ENCODE results near the gene CTNNA3.

Gene CTNNA3

DNA sequence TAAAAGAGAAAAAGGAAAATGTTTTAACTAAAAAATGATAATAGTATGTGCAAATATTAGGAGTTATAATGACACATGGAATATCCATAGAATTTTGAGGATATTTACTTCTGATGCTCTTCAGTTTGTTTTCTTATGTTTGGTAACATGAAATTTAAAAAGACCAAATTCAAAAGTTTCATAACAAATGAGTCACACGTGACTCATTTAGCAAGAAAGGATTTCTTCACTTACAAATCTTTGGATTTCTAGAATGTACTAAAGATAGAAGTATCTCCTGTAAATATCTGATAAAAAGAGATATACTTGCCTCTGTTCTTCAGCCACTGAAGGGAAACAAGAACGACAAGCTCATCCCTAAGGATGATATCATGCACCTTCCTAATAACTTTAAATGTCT, 1544.6 kb downstream of the CTNNA3 start:
- Histone ChIP-seq H3K4me3 (ENCODE audit: low read depth, low read length) (no peak overlapping the region), H3K36me3 (ENCODE audit: control insufficient read depth, insufficient read depth, low read length) (no peaks in the 10 kb centered on the region), H3K27me3 (ENCODE audit: control insufficient read depth, insufficient read depth, low read length) (no peaks in the 10 kb centered on the region), H3K4me1 (ENCODE audit: control insufficient read depth, insufficient read depth, low read length) (no peaks in the 10 kb centered on the region), H3K9ac (ENCODE audit: low read length) (no peak overlapping the region), H3K9me3 (ENCODE audit: control insufficient read depth, insufficient read depth, low read depth, low read length) (no peaks in the 10 kb centered on the region), H3K27ac (ENCODE audit: low read depth, low read length) (no peak overlapping the region)

- Histone ChIP-seq H3K9ac (ENCODE audit: low read length) (no peak overlapping the region), H3K27ac (ENCODE audit: low read depth, low read length) (no peak overlapping the region), H3K4me3 (ENCODE audit: low read depth, low read length) (no peak overlapping the region), H3K4me1 (ENCODE audit: control insufficient read depth, insufficient read depth, low read length) (no peaks in the 10 kb centered on the region), H3K9me3 (ENCODE audit: control insufficient read depth, insufficient read depth, low read depth, low read length) (no peaks in the 10 kb centered on the region), H3K36me3 (ENCODE audit: control insufficient read depth, insufficient read depth, low read length) (no peaks in the 10 kb centered on the region), H3K27me3 (ENCODE audit: control insufficient read depth, insufficient read depth, low read length) (no peaks in the 10 kb centered on the region)
These were observed 1547.7 kb downstream of the CTNNA3 start for GRCh38 chr10:66148312-66148711.

- Histone ChIP-seq H3K4me1 (ENCODE audit: control insufficient read depth, insufficient read depth, low read length) (no peaks in the 10 kb centered on the region), H3K9me3 (ENCODE audit: control insufficient read depth, insufficient read depth, low read depth, low read length) (no peaks in the 10 kb centered on the region), H3K9ac (ENCODE audit: low read length) (no peak overlapping the region), H3K27me3 (ENCODE audit: control insufficient read depth, insufficient read depth, low read length) (no peaks in the 10 kb centered on the region), H3K36me3 (ENCODE audit: control insufficient read depth, insufficient read depth, low read length) (no peaks in the 10 kb centered on the region), H3K27ac (ENCODE audit: low read depth, low read length) (no peak overlapping the region), H3K4me3 (ENCODE audit: low read depth, low read length) (no peak overlapping the region)
These were observed 1552.0 kb downstream of the CTNNA3 start for GRCh38 chr10:66144016-66144415.

GRCh38 chr10:66102756-66103155, 1593.2 kb downstream of the CTNNA3 start:
- Histone ChIP-seq H3K4me1 (ENCODE audit: control insufficient read depth, insufficient read depth, low read length) (no peaks in the 10 kb centered on the region), H3K27me3 (ENCODE audit: control insufficient read depth, insufficient read depth, low read length) (no peaks in the 10 kb centered on the region), H3K9ac (ENCODE audit: low read length) (no peak overlapping the region), H3K27ac (ENCODE audit: low read depth, low read length) (no peak overlapping the region), H3K9me3 (ENCODE audit: control insufficient read depth, insufficient read depth, low read depth, low read length) (no peaks in the 10 kb centered on the region), H3K36me3 (ENCODE audit: control insufficient read depth, insufficient read depth, low read length) (no peaks in the 10 kb centered on the region), H3K4me3 (ENCODE audit: low read depth, low read length) (no peak overlapping the region)

DNA sequence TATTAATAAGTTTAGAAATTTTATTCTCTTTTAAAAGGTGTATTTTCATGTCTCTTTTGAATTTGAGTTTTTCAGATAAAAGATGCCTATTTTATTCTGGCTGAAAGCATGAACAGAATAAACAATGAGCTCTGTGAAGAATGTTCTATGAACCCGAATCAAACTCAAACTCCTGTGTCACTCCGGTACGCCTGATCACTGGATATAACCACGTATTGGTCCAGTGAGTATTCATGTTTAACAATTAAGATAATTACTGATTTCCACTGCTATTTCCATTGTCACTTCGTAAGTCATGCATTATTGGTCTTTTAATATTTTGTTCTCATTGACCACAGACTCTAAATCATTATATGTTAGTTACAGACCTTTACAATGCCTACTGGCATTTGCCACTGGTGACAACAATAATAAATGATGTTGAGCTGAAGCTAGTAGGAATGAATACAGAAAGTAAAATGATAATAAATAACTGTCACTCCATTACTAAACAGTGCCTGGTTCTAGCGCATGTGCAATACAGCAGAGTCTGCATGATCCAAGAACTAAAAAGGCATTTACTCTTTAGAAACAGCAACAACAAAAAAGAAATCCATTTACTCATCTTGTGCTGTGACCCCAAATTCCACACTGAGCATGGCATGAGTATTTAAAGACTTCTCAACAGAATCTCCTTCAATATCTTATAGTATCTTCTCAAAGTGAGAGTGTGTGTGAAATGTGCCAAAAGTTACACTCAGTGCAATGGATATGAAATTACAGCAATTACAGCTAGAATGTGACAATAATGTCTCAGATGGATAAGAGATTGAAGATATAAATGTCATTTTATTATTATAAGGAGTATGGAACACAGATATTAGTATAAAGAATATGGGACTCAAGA, 1597.2 kb downstream of the CTNNA3 start:
- Histone ChIP-seq H3K4me3 (ENCODE audit: low read depth, low read length) (no peak overlapping the region), H3K36me3 (ENCODE audit: control insufficient read depth, insufficient read depth, low read length) (no peaks in the 10 kb centered on the region), H3K9ac (ENCODE audit: low read length) (no peak overlapping the region), H3K4me1 (ENCODE audit: control insufficient read depth, insufficient read depth, low read length) (no peaks in the 10 kb centered on the region), H3K27ac (ENCODE audit: low read depth, low read length) (no peak overlapping the region), H3K27me3 (ENCODE audit: control insufficient read depth, insufficient read depth, low read length) (no peaks in the 10 kb centered on the region), H3K9me3 (ENCODE audit: control insufficient read depth, insufficient read depth, low read depth, low read length) (no peaks in the 10 kb centered on the region)

GRCh38 chr10:66095610-66096009, 1600.4 kb downstream of the CTNNA3 start:
- H3K4me1 ChIP-seq (ENCODE audit: control insufficient read depth, insufficient read depth, low read length) = no peaks in the 10 kb centered on the region
- H3K27ac ChIP-seq (ENCODE audit: low read depth, low read length) = no peak overlapping the region
- H3K9me3 ChIP-seq (ENCODE audit: control insufficient read depth, insufficient read depth, low read depth, low read length) = no peaks in the 10 kb centered on the region
- H3K9ac ChIP-seq (ENCODE audit: low read length) = no peak overlapping the region
- H3K4me3 ChIP-seq (ENCODE audit: low read depth, low read length) = no peak overlapping the region
- no peaks in the 10 kb centered on the region for H3K27me3 ChIP-seq (ENCODE audit: control insufficient read depth, insufficient read depth, low read length)
- no peaks in the 10 kb centered on the region for H3K36me3 ChIP-seq (ENCODE audit: control insufficient read depth, insufficient read depth, low read length)

DNA sequence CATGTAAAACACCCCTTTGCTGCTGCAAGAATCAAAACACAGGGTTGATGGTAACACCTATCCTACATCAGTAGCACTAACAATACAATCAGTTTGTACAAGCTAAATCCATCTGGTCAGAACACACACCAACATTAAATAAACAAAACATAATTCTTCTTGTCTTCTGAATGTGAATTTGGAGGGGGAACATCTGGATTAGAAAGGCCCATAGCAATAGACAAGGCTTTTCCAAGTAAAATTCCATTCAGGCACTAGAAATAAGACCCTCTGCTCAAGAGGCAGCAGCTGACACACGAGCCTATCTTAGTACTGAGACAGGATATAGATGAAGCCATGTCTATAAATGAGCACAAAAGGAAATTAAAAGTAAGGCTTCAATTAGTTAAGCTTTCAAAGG, 1610.1 kb downstream of the CTNNA3 start:
- Histone ChIP-seq H3K36me3 (ENCODE audit: control insufficient read depth, insufficient read depth, low read length) (no peaks in the 10 kb centered on the region), H3K27ac (ENCODE audit: low read depth, low read length) (no peak overlapping the region), H3K4me3 (ENCODE audit: low read depth, low read length) (no peak overlapping the region), H3K9ac (ENCODE audit: low read length) (no peak overlapping the region), H3K9me3 (ENCODE audit: control insufficient read depth, insufficient read depth, low read depth, low read length) (no peaks in the 10 kb centered on the region), H3K27me3 (ENCODE audit: control insufficient read depth, insufficient read depth, low read length) (no peaks in the 10 kb centered on the region), H3K4me1 (ENCODE audit: control insufficient read depth, insufficient read depth, low read length) (no peaks in the 10 kb centered on the region)

DNA sequence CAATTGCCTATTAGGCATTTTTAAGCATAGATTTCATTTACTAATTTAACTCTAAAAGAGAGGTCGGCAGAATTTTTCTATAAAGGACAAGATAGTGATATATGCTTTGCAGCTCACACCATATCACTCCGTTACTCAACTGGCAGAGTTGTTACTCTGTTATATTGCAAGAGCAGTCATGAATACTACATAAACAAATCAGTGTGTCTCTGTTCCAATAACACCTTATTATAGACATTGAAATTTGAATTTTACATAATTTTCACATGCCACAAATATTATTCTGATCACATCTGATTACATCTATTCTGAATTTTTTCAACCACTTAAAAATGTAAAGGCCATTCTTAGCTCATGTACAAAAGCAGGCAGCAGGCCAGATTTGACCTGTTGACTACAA, 1624.1 kb downstream of the CTNNA3 start:
- no peaks in the 10 kb centered on the region for H3K27me3 ChIP-seq (ENCODE audit: control insufficient read depth, insufficient read depth, low read length)
- no peaks in the 10 kb centered on the region for H3K4me1 ChIP-seq (ENCODE audit: control insufficient read depth, insufficient read depth, low read length)
- no peaks in the 10 kb centered on the region for H3K9me3 ChIP-seq (ENCODE audit: control insufficient read depth, insufficient read depth, low read depth, low read length)
- no peak overlapping the region for H3K27ac ChIP-seq (ENCODE audit: low read depth, low read length)
- no peak overlapping the region for H3K9ac ChIP-seq (ENCODE audit: low read length)
- no peaks in the 10 kb centered on the region for H3K36me3 ChIP-seq (ENCODE audit: control insufficient read depth, insufficient read depth, low read length)
- H3K4me3 ChIP-seq (ENCODE audit: low read depth, low read length) = no peak overlapping the region

- Histone ChIP-seq H3K9me3 (ENCODE audit: control insufficient read depth, insufficient read depth, low read depth, low read length) (no peaks in the 10 kb centered on the region), H3K4me1 (ENCODE audit: control insufficient read depth, insufficient read depth, low read length) (no peaks in the 10 kb centered on the region), H3K27ac (ENCODE audit: low read depth, low read length) (no peak overlapping the region), H3K9ac (ENCODE audit: low read length) (no peak overlapping the region), H3K4me3 (ENCODE audit: low read depth, low read length) (no peak overlapping the region), H3K36me3 (ENCODE audit: control insufficient read depth, insufficient read depth, low read length) (no peaks in the 10 kb centered on the region), H3K27me3 (ENCODE audit: control insufficient read depth, insufficient read depth, low read length) (no peaks in the 10 kb centered on the region)
These were observed 1637.4 kb downstream of the CTNNA3 start for GRCh38 chr10:66058594-66058993.

DNA sequence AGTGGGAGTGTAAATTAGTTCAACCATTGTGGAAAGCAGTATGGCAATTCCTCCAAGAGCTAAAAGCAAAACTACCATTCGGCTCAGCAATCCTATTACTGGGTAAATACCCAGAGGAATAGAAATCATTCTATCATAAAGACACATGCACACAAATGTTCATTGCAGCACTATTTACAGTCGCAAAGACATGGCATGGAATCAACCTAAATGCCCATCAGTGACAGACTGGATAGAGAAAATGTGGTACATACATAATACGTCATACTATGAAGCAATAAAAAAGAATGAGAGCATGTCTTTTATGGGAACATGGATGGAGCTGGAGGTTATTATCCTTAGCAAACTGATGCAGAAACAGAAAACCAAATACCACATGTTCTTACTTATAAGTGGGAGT, 1646.7 kb downstream of the CTNNA3 start:
- H3K4me3 ChIP-seq (ENCODE audit: low read depth, low read length) = no peak overlapping the region
- no peaks in the 10 kb centered on the region for H3K27me3 ChIP-seq (ENCODE audit: control insufficient read depth, insufficient read depth, low read length)
- no peak overlapping the region for H3K27ac ChIP-seq (ENCODE audit: low read depth, low read length)
- H3K4me1 ChIP-seq (ENCODE audit: control insufficient read depth, insufficient read depth, low read length) = no peaks in the 10 kb centered on the region
- H3K9me3 ChIP-seq (ENCODE audit: control insufficient read depth, insufficient read depth, low read depth, low read length) = peaks cover 3% of the 10 kb centered on the region; the same call in 1 of the 2 replicates
- H3K36me3 ChIP-seq (ENCODE audit: control insufficient read depth, insufficient read depth, low read length) = no peaks in the 10 kb centered on the region
- H3K9ac ChIP-seq (ENCODE audit: low read length) = no peak overlapping the region

GRCh38 chr10:66045859-66046258, 1650.1 kb downstream of the CTNNA3 start:
- H3K4me3 ChIP-seq (ENCODE audit: low read depth, low read length) = no peak overlapping the region
- no peak overlapping the region for H3K27ac ChIP-seq (ENCODE audit: low read depth, low read length)
- H3K4me1 ChIP-seq (ENCODE audit: control insufficient read depth, insufficient read depth, low read length) = no peaks in the 10 kb centered on the region
- H3K9me3 ChIP-seq (ENCODE audit: control insufficient read depth, insufficient read depth, low read depth, low read length) = peaks cover 3% of the 10 kb centered on the region; the same call in 1 of the 2 replicates
- no peak overlapping the region for H3K9ac ChIP-seq (ENCODE audit: low read length)
- no peaks in the 10 kb centered on the region for H3K27me3 ChIP-seq (ENCODE audit: control insufficient read depth, insufficient read depth, low read length)
- no peaks in the 10 kb centered on the region for H3K36me3 ChIP-seq (ENCODE audit: control insufficient read depth, insufficient read depth, low read length)

All from HUES6 (cell line).